Islet of Langerhans (tissue), 1 donor: ENCODE data around the gene MSL3B.
"Not testable (repeated sequence)": the region's sequence is repeated elsewhere in the genome, so short reads cannot be mapped to it uniquely, and the experiment has no call there.

Experiments
- FAIRE-seq: peaks from one replicate; lab custom pipeline; 2011; peaks lifted over from hg19 to GRCh38; lab: Jason Lieb, UNC

Gene MSL3B

DNA sequence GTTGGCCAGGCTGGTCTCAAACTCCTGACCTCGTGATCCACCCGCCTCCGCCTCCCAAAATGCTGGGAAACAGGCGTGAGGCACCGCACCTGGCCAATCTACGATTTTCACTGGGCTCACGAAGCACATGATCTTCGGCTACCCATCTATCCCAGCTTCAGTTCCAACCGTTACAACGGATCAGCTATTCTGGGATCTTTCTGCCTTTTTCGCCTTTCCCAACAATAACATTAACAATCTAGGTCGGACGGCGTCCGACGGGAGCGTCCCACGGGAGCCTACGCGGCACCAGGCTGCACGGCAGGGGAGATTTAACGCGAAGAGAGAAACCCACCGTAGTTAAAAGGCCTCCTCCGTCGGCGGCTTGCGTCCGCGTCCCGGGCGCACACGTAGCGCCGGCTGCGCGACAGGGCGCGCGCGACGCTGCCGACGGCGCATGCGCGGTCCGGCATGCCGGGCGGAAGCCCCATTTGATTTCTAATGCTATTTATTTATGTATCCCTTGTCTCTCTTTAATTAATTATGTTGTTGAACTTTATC, at the start of gene MSL3B:
MSL3B (minus strand) TSS at position 394 of the 540 bp plus-strand sequence.
- no peak for FAIRE-seq

DNA sequence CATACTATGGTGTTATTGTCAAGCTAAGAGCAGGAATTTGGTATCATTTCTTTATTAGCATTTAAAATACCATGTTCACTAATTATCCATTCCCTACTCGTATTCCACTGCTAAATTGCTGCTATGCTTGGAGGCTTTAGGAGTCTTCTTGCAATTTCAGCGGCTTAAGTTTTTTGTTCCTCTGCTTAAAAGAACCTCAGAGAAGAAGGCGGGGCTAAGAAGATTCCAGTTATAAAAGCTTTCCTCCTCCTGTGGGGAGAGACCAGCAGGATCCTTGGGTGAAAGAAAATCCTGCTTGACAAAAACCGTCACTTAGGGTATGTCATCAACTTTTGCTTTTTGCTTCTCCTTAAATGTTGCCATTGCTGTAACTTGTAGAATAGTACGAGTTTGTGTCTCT, 48.9 kb upstream of the MSL3B start, which contains the start of gene TRPM8:
TRPM8 (plus strand) TSS at position 258 of the 400 bp plus-strand sequence. CDS start 9,165 bp downstream, outside the sequence.
- no peak for FAIRE-seq

DNA sequence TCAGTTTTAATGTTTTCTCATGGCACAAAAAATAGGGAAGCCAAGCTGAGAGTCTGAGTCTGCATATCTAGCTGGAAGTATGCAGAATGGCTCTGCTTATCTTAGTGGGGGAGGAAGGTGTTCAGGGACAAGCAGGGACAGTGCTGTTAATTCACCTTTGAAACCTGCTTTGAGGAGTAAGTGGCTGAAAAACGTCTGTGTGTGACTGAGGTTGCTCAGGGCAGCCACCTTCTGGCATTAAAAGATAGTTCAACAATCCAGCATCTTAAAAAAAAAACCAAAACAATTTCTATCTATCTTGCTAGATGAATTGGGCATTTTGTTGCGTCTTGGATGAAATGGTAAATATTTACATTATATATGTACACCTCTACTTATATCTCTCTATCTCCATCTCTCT, 46.9 kb upstream of the MSL3B start:
- no peak for FAIRE-seq

DNA sequence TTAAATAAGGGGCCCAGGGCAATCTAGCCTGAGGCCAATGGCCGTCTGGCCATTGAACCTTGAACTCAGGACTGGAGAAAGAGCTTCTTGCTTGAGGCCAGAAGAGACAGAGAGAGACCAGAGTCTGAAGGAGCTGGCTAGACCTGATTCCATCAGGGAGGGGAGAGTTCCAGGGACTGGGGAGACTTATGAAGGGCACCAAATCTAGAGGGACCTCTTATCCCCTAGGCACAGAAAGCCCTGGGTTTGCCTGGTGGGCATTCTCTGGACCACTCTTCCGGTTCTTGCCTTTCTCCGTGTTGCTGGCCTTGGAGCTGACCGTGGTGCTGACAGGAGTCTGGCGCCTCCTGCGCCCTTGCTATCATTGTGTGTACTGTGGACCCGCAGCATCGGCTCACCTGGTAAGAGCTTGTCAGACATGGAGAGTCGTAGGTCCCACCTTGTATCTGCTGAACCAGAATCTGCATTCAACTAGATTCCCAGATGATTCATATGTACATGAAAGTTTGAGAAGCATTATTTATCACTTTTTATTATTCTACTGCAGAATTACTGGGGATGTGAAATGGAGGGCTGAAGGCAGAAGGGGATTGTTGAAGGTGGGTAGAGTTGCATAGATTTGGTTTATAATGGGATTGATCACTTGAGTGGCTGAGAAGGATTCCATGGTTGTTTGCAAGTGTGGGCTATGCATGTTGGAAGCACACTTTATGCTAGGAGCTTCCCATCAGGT, 44.7 kb upstream of the MSL3B start:
- FAIRE-seq = no peak

DNA sequence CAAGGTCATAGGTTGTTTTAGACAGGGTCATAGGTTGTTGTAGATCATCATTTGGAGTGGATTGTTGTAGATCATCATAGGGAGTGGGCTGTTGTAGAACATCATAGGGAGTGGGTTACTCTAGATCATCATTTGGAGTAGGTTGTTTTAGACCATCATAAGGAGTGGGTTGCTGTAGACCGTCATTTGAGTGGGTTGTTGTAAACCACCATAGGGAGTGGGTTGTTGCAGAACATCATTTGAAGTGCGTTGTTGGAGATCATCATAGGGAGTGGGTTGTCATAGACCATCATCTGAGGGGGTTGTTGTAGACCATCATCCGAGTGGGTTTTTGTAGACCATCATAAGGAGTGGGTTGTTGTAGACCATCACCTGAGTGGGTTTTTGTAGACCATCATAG, 39.4 kb upstream of the MSL3B start:
- no peak for FAIRE-seq

DNA sequence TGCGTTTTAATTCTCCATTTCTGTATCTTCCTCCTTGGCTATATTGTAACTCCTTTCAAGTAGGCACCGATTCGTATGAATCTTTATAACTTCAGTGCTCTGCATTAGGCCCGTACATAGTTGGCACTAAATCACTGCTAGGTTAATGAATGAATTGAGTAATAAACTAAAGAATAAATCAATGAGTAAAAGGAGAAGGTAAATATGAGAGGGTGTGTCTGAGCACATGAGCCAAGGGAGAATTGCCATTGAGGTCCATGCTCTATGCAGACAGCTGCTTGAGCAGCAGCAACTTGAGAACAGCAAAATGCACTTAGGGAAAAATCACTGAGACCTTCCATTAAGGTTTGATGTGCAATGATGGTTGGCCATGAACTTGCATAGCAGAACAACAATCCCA, 37.8 kb upstream of the MSL3B start:
- FAIRE-seq = no peak

DNA sequence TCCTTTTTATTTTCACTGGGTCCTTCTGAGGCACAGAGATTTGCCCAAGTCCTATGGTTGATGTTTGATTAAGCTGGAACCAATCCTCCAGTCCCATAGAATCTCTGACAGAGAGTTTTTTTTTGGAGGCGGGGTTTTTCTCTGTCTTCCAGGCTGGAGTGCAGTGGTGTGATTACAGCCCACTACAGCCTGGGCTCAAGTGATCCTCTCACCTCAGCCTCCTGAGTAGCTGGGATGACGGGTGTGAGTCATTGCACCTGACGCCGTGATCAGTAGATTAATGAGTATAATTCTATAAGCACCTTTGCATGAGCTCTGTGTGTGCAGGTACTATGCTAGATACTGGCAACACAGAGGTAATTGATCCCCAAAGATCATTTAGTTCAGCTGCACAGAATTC, 33.7 kb upstream of the MSL3B start:
- FAIRE-seq = no peak

DNA sequence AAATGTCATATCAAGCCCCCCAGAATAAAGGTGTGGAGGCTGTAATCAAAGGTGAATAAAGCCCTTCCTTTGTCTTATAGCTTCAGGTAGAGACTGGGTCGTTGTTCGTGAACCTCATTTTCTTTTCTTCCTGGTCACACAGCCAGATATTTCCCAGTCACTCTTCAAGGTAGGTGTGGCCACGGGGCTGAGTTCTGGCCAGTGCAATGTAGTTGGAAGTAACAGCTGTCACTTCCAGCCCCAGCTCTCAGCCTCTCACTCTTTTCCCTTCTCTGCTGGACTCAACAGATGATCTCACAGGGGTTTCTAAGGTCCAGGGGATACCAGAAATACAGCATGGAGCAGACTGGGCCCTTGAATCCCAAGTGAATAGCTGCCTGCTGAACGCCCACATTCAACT, 33.2 kb upstream of the MSL3B start:
- no peak for FAIRE-seq

DNA sequence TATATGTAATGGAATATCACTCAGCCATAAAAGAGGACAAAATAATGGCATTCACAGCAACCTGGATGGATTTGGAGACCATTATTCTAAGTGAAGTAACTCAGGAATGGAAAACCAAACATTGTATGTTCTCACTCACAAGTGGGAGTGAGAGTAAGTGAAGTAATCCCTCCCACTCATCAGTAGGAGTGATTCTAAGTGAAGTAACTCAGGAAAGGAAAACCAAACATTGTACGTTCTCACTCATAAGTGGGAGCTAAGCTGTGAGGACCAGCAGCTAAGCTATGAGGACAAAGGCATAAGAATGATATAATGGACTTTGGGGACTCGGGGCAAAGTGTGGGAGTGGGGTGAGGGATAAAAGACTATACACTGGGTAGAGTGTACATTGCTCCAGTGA, 28.1 kb upstream of the MSL3B start:
- FAIRE-seq = not testable (repeated sequence)

DNA sequence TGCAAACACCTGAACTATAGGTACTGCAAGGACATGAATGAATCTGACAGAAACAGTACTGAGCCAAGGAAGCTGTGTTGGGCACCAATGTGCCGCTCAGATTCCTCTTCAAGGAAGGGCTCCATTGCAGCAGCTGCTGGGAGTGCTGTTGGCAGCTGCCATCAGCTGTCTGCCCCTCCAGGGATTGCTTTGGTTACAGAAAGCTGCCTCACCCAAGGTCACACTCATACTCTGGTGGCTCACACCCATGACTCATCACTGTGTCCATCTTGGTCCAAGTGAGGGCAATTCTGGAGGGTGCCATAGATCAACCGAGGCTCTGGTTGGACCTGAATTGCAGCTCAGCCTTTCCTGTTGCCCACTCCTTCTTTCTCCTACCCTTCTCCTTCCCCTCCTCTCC, 24.6 kb upstream of the MSL3B start:
- FAIRE-seq = no peak

DNA sequence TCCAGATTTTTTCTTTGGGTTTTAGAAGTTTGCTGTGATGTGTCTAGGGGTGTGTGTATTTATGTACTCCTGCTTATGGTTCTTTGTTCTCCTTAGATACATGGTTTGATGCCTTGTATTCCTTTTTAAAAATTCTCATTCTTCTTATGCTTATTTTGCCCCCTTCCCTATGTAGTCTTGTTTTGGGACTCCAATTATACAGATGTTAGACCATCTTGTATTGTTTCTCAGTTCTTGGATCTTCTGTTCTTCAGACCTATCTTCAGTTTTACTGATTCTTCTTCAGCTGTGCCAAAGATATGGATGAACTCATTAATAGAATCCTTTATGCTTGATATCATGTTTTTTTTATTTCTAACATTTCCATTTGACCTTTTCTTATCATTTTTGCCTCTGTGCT, 14.2 kb upstream of the MSL3B start:
- FAIRE-seq = no peak

DNA sequence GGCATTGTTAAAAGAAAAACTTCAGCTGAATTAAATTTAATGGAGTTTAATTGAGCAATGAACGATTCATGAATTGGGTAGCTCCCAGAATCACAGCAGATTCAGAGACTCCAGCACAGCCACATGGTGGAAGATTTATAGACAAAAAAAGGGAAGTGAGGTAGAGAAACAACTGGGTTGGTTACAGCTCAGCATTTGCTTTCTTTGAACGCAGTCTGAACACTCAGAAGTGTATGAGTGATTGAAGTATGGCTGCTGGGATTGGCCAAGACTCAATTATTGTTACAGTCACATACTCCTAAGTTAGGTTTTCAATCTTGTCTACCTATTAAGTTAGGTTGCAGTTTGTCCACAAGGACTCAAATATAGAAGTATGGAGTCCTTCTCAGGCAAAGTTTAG, 3.9 kb upstream of the MSL3B start:
- not testable (repeated sequence) for FAIRE-seq

DNA sequence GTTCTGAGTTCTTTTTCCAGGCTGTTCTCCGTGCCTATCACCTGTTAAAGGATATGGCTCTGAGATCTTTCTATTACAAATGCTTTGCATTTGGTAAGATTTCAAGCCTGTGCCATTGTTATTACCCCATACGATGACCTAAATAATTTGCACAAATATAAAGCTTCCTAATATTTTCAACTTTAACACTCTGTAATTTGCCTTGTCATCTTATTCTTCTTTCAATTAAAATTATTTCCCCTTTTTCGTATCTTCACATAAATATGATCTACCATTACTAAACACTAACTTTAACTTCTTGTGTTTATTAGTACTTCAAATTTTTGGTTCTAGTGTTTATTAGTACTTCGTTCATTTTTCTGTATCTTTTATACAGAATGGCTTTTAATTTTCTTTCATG, 3.2 kb upstream of the MSL3B start:
- FAIRE-seq = no peak

DNA sequence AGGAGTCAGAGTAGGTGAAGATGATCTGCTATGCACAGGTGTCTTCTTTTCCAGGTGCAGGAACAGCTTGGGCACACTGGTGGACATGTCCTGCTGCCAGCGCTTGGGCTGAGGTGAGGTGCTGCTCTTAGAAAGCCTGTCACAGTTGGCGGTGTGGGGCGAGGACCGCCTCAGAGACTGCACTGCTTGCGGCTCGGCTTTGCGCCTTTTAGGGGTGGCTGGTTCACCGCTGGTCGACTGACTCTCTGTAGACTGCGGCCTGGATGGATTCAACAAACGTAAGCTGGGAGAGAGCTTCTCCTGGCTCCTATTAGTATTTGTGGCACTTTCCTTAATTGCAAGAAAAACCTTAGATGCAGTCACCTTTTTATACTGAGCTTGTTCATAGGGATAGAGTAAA, 1.7 kb downstream of the MSL3B start:
- no peak for FAIRE-seq

DNA sequence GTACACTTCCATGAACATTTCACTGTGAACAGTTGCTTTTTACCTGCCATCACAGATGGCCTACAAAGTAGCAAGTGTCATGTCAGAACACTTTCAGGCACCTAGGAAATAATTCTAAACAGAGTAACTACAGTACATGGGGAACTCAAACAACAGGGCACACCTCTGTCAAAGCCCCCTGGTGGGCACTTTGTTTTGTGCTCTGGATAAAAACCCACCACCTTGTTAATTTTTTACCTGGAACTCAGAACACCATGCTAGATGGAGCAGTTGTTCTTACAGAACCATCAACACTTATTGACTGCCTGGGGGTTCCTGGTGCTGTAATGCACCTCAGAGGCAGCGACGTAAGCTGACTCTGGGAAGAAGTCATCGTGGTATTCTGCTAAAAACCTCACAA, 2.3 kb downstream of the MSL3B start:
- FAIRE-seq = no peak

DNA sequence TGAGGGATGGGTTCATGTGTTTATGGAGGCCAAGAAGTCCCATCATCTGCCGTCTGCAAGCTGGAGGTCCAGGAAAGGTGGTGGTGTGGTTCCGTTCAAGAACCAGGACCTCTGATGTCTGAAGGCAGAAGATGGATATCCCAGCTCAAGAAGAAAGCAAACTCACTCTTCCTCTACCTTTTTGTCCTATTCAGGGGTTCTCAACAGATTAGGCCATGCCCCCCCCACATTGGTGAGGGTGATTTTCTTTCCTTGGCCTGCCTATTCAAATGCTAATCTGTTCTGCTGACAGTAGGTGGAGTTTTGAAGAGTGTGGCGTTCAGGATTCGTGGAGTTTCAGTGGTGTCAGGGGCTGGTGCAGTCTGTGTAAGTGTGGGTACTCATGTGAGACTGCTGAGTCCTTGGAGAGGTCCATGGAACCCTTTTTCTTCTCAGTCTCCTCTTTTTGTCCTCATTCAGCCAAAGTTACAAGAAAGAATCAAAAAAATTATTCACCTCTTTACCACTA, 5.9 kb downstream of the MSL3B start:
- FAIRE-seq = no peak

DNA sequence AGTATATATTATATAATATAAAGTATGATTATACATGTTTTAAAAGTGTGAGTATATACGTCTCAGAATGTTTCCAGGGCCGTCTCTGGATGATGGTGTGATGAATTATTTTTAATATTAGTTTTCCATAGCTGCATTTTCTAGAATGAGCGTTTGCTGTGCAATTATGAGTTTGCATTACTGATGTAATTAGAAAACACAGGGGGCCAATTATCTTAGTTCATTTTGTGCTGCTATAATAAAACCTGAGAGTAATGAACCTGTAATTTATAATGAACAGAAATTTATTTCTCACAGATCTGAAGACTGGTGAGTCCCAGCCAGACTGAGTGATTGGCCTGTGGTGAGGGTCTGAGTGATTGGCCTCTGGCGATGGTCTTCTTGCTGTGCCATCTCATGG, 9.9 kb downstream of the MSL3B start:
- FAIRE-seq = no peak

DNA sequence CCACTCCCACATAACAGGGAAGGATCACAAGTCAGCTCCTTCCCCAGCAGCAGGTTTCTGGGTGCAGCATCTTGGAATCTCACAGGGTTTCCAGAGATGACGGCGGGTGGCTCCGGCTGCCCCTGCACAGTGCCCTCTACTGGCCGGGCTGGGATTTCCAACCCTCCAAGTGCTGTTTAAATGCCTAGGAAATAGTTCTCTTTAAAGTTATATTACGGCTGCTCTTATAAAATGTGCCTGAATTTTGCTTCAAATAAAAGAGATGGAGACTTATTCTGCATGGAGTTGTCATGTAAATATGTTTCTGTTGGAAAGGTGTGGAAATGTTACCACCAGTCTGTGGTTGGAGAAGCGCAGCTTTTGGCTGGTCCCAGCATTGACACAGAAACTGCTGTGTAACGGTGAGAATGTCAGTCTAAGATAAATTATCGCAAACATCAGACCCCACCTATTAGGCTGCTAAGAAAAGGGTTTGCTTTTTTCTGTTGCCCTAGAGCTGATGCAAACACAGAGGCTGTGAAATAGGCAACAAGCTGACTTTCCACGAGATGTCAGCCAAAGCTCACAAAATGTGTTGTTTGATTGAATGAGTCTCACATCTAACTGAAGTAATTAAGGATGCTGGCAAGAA, 10.6 kb downstream of the MSL3B start:
- FAIRE-seq = no peak

DNA sequence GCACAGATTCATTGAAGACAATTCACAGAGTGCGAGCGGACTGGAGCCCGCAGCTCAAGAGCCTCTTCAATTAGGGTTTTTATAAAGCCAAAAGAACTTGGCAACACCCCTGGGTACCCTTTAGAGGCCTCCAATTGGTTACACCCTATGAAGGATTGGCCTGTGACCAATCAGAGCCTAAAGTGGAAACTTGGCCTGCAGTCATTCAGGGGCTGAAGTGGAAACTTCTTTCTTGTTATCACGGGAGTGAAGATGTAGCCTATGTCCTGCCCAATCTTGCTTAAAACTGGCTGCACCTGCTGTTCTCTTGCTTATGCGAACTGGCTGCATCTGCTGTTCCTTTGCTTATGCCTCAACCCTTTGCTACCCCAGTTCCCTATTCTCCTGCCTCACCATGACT, 12.0 kb downstream of the MSL3B start:
- no peak for FAIRE-seq

DNA sequence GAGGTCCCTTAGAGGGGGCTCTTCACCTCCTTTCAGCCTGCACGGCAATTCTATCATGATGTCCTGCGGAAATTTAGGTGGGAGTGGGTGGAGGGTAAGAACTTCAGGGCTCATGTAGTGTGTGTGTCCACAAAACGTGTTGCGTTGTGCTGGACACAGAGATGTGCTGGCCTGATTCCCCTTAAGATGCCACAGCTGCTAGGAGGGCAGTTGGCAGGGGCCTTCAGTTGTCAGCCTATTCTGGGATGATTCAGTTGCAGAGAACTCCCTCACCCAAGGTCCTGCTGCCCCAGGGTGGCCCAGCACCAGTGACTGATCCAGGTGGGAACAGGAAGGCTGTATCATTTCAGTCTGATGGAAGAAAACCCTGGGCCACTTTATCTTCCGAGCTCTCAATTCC, 12.8 kb downstream of the MSL3B start:
- no peak for FAIRE-seq

DNA sequence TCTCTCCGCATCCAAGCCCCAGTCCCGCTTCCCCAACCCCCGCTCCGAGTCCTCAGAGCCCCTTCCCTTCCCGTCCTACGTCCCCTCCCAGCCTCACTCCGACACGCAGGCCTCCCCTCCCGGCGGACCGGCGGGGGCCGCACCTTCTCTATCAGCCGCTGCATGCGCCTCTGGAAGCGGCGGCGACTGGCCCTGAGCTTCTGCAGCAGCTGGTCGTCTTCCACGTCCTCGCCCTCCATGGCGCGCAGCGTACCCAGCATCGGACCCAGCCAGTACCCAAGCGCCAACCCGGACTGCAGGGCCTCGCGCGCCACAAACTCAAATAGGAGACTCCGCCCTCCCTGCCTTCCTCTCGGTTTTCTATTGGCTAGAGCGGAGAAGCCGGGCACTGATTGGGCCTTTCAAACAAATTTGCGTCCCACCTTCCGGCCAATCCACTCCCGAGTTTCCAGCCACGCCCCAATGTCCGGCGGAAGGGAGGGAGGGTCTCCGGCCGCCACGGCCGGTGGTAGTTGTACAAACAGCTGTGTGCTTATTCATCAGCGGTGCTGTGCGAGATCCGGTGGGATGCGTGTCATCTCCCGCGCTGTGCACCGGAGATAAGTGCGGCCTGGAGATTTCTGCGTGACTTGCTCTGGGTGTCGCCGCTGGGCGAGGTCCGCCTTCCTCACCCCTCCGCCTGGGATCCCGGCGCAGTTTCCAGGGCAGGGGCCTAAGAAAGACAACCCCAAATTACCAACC, 13.8 kb downstream of the MSL3B start, which contains the start of gene HJURP:
HJURP (minus strand) TSS at position 295 of the 741 bp plus-strand sequence; CDS start at position 260, 35 bp downstream.
- FAIRE-seq = no peak

DNA sequence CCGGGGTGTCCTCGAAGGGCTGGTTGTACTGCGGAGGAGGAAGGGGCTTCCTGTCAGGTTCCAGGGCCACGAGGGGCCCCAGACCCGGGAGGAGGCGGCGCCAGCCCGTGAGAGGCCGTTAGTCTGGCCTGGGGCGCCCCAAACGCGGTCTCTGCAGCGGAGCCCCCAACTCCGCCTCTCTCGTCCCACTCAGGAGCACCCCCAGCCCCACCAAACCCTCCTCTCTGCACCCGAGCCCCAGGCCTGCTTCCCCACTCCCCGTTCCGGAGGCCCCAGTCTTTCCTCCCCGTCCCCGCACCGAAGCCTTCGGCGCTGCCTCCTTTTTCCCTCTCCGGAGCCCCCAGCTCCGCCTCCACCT, 14.3 kb downstream of the MSL3B start:
- FAIRE-seq = no peak

DNA sequence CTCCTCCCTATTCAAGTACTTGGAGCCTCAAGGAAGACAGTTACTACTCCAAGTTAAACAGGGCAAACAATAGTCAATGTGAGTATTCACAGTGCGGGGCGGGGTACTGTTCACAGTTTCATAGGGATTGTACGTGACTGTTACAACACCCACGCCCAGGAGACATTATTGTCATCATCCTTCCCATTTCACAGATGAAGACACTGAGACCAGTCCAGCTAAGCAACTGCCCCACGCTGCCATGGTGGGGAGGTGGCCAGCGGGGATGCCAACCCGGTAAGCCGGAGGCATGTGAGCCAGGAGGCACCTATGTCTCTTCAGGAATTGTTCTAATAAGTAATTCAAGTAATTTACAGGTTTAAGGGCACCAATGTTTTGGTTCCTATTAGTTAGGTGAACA, 14.8 kb downstream of the MSL3B start:
- no peak for FAIRE-seq
